ENCODE measurements around the gene FBXW9. TPM values are rescaled to one million over a fixed set of nuclear protein-coding genes. Genes with fewer than 3 reads are reported as not detected.

FBXW9 gene
- total and polyA plus RNA-seq, 12 donors: 2.1 to 14.7 (median 9.6) TPM

DNA sequence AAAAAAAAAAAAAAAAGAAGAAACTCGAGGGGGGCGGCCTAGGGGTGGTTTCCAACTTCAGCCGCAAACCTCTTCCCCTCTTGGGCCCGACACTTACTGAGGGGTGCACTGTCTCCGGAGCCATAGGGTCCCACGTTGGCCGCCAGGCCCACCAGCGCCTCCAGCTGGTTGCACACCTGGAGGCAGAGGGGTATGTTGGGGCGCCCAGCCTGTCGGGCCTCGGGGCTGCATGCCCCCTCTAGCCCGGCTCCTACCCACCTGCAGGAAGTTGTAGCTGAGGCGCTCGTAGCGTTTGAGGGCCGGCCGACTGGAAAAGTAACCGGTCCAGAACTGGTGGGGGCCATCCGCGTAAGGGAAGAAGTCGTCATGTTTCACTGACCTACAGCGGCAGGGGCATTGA, 38.5 kb downstream of the FBXW9 start:
- DNase-seq: no peak
- Histone ChIP-seq H3K9me3 (replicated peaks in 1 of 3) (no peaks in the 10 kb centered on the region), H3K36me3 (replicated peaks in 1 of 2) (peaks cover 0 to 48% of the 10 kb centered on the region in 2 donors), H3K27ac (no peak overlapping the region), H3K4me1 (replicated peaks in 1 of 2) (no peaks in the 10 kb centered on the region), H3K4me3 (no peak overlapping the region), H3K27me3 (no peaks in the 10 kb centered on the region)
- WGBS, 4 donors: 90 to 97% (median 96%) methylated on average over 19 to 22 of the region's 22 CpGs
- intact Hi-C loops (cut with DNase I): no loop called here
- TF ChIP-seq, protein P1, sequence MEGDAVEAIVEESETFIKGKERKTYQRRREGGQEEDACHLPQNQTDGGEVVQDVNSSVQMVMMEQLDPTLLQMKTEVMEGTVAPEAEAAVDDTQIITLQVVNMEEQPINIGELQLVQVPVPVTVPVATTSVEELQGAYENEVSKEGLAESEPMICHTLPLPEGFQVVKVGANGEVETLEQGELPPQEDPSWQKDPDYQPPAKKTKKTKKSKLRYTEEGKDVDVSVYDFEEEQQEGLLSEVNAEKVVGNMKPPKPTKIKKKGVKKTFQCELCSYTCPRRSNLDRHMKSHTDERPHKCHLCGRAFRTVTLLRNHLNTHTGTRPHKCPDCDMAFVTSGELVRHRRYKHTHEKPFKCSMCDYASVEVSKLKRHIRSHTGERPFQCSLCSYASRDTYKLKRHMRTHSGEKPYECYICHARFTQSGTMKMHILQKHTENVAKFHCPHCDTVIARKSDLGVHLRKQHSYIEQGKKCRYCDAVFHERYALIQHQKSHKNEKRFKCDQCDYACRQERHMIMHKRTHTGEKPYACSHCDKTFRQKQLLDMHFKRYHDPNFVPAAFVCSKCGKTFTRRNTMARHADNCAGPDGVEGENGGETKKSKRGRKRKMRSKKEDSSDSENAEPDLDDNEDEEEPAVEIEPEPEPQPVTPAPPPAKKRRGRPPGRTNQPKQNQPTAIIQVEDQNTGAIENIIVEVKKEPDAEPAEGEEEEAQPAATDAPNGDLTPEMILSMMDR (IDR thresholded peaks at IDR 0.05): no peak
- no peak for TF ChIP-seq POLR2A (IDR thresholded peaks at IDR 0.05)

- Histone ChIP-seq H3K4me1 (replicated peaks in 1 of 2) (no peaks in the 10 kb centered on the region), H3K27me3 (no peaks in the 10 kb centered on the region), H3K9me3 (replicated peaks in 1 of 3) (no peaks in the 10 kb centered on the region), H3K27ac (no peak overlapping the region), H3K4me3 (no peak overlapping the region), H3K36me3 (replicated peaks in 1 of 2) (peaks cover 0 to 38% of the 10 kb centered on the region in 2 donors)
- intact Hi-C loops (cut with DNase I): no loop called here
- TF ChIP-seq, protein P1 (IDR thresholded peaks at IDR 0.05): no peak
- TF ChIP-seq POLR2A (IDR thresholded peaks at IDR 0.05): no peak
- 53 to 71% (median 61%) methylated on average over 35 to 50 of the region's 50 CpGs for WGBS, 4 donors
- no peak for DNase-seq
These were observed 39.4 kb downstream of the FBXW9 start for GRCh38 chr19:12656899-12657571.

GRCh38 chr19:12655546-12655945, 40.9 kb downstream of the FBXW9 start:
- no peak for TF ChIP-seq POLR2A (IDR thresholded peaks at IDR 0.05)
- TF ChIP-seq, protein P1 (IDR thresholded peaks at IDR 0.05): no peak
- 88 to 94% (median 91%) methylated on average over 8 of the region's 8 CpGs for WGBS, 4 donors
- Histone ChIP-seq H3K27ac (no peak overlapping the region), H3K9me3 (replicated peaks in 1 of 3) (no peaks in the 10 kb centered on the region), H3K4me1 (replicated peaks in 1 of 2) (no peaks in the 10 kb centered on the region), H3K27me3 (no peaks in the 10 kb centered on the region), H3K4me3 (no peak overlapping the region), H3K36me3 (replicated peaks in 1 of 2) (peaks cover 0 to 32% of the 10 kb centered on the region in 2 donors)
- no peak for DNase-seq
- intact Hi-C loops (cut with DNase I): no loop called here

GRCh38 chr19:12652219-12652618, 44.2 kb downstream of the FBXW9 start:
- H3K4me1 ChIP-seq (replicated peaks in 1 of 2): peaks cover 8 to 13% of the 10 kb centered on the region in 2 donors
- H3K9me3 ChIP-seq (replicated peaks in 1 of 3): no peaks in the 10 kb centered on the region
- intact Hi-C loops (cut with DNase I): no loop called here
- no peak overlapping the region for H3K27ac ChIP-seq
- H3K36me3 ChIP-seq (replicated peaks in 1 of 2): peaks cover 0 to 24% of the 10 kb centered on the region in 2 donors
- H3K4me3 ChIP-seq: no peak overlapping the region
- TF ChIP-seq POLR2A (IDR thresholded peaks at IDR 0.05): no peak
- TF ChIP-seq, protein P1 (IDR thresholded peaks at IDR 0.05): no peak
- no peaks in the 10 kb centered on the region for H3K27me3 ChIP-seq
- 90 to 93% (median 92%) methylated on average over 6 of the region's 6 CpGs for WGBS, 4 donors
- DNase-seq: no peak
